Adrenal gland (tissue), 5 donors: ENCODE results near the gene MAGI2.

Source experiments
- CTCF ChIP-seq, 6 experiments: fragments of 450-650 bp in 4 of 6; fragments of 200-600 bp in 2 of 6; sonication (generic) in 1 of 6; IDR thresholded peaks; 1 replicate in 5 of 6; 2 replicates in 1 of 6; pipeline versions ENCODE4 v1.5.1 to v1.8.0; 2016 to 2021; ENCODE audit warnings: antibody characterized with exemption in 6 of 6, mild to moderate bottlenecking in 2 of 6, moderate library complexity in 1 of 6
- POLR2A ChIP-seq, 2 donors: fragments of 450-650 bp; IDR thresholded peaks; one replicate each; pipeline ENCODE4 v1.6.1; 2017; ENCODE audit warnings: antibody characterized with exemption in 2 of 2, mild to moderate bottlenecking in 2 of 2, moderate library complexity in 1 of 2
- donor health status: DM: no; HTN: no; CAD: no.

- TF ChIP-seq POLR2A (IDR thresholded peaks at IDR 0.05) (no peak), CTCF (IDR thresholded peaks at IDR 0.05) (no peak)
These were observed 417.1 kb downstream of the MAGI2 start for GRCh38 chr7:79036356-79036755.
